Activated CD8-positive, alpha-beta memory T cell treated with anti-CD3 and anti-CD28 coated beads for 36 hours (primary cell): Measurements from ENCODE around the gene UBXN11. TPM values are rescaled to one million over a fixed set of nuclear protein-coding genes. Genes with fewer than 3 reads are reported as not detected.

ENCODE experiments used
- CTCF ChIA-PET: fragments of 350-600 bp; sonication (Branson Sonifier 250); formaldehyde crosslinking; loops from one replicate; lab custom pipeline; 2021; ENCODE audit warnings: antibody characterized with exemption; lab: Charles Lee
- POLR2A ChIA-PET: fragments of 350-600 bp; sonication (Branson Sonifier 250); formaldehyde crosslinking; loops from one replicate; lab custom pipeline; 2021; ENCODE audit warnings: antibody characterized with exemption; lab: Charles Lee
- total RNA-seq, 2 experiments: library from RNA; stranded (reverse); gene quantifications; one replicate each; pipeline ENCODE4 v1.2.3, GENCODE V29; 2021

Gene UBXN11
- total RNA-seq, 2 experiments from 2014 or later = 27.6 to 27.8 TPM

DNA sequence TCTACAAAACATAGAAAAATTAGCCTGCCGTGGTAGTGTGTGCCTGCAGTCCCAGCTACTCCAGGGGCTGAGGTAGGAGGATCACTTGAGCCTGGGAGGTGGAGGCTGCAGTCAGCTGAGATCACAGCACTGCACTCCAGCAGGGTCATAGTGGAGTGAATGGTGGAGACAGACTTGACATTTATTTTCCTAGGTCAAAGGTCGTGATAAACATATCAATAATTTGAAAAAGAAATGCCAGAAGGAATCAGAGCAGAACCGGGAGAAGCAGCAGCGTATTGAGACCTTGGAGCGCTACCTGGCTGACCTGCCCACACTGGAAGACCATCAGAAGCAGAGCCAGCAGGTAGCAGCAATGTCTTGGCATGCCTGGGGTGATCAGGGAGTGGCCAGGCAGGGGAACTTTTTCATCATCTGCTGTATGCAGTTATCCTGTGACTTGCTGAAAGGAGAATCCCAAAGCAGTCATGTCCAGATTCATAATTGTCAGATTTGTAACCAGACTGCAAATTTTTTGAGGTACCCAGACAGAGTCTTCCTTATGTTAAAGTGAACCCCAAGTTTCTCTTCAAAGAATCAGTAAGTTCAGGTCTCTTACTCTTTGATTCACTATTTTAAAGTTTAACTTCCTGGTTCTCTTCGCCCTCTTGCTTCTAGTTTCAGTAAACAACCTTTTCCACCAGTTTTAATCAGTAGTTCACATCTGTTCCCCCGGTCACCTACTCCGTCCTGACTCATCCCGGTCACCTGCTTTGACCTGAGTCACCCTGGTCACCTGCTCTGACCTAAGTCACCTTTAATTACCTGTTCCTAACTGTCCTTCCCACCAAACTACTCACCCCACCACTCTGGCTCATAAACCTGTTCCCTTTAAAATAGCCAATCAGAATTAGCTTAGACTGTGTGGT is 37.9 kb downstream of the UBXN11 start:
- POLR2A ChIA-PET = interaction anchor here (0.5 kb wide), 1 partner anchor 39 kb away, joined by 5 read pairs; no protein-coding TSS in a partner anchor
- CTCF ChIA-PET = interaction anchor here (1.1 kb wide), 1 partner anchor 96 kb away, joined by 3 read pairs; no protein-coding TSS in a partner anchor

DNA sequence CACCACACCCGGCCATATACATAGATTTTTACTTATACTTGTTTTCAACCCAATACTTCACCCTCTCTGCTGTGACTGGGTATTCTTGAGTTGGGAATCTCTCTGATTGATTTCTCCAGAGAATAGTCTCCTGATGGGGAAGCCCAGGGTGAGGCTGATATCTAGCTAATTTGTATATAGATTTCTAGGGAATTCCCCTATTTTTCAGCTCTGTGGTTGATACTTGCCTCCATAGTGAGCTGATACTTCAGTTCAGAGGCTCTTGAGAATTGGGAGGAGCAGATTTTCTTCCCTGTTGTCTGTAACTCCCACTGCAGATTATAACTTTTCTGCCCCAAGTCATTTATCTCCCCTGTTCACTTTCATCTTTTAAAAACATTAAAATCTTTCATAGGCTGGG is 41.0 kb downstream of the UBXN11 start:
- ChIA-PET CTCF (interaction anchor here (2.6 kb wide), 1 partner anchor 10 kb away, joined by 10 read pairs; no protein-coding TSS in a partner anchor), POLR2A (no interaction called here)

DNA sequence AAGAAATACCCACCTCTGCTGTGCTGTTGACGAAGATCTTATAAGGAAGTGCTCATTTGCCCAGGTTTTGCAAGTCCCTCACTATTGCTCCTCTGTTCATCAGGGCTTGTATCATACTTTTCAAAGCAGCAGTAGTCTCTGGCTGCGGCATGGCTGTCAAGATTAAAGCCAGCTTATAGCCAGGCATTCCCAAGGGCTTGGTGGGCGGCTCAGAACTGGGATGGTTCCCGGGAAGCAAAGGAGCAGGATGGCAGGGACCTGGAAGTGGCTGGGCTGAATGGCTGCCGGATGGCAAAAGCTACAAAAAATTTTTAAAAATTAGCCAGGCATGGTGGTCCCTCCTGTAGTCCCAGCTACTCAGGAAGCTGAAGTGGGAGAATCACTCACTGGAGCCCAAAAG is 43.2 kb downstream of the UBXN11 start:
- CTCF ChIA-PET = interaction anchor here (0.6 to 1.3 kb wide), 4 partner anchors 12 to 398 kb away, joined by 3 to 4 read pairs (median 3); partner anchors contain the start of gene CEP85
- POLR2A ChIA-PET = no interaction called here

DNA sequence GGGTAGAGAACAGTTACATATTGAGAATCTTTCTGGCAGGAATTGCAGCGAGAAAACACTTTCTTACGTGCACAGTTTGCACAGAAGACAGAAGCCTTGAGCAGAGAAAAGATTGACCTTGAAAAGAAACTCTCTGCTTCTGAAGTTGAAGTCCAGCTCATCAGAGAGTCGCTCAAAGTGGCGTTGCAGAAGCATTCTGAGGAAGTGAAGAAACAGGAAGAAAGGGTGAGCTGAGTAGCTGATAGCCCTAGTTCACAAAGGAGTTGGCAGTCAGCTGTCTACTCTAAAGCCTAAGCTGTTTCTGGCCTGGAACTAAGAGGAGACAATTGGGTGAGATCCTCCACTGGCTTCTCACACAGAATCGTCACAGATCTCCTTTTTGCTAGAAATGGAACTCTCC is 46.9 kb downstream of the UBXN11 start:
- ChIA-PET CTCF (interaction anchor here (0.7 kb wide), 1 partner anchor 140 kb away, joined by 3 read pairs; no protein-coding TSS in a partner anchor), POLR2A (no interaction called here)

DNA sequence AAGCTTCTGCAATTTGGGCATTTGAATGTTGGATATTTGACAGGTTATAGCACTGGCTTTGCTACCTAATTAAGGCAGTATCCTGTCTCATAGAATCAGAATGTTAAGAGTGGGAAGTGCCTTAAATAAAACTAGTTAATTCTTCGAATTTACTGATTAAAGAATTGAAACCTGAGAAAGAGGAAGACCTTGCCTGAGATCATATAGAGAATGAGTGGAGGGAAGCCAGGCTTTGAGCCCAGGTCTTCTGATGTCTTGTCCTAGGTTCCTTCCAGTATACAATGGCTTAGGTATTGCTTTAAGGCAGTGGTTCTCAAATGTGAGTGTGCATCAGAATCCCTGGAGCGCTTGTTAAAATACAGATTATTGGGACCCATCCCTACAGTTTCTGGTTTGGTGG is 47.4 kb downstream of the UBXN11 start:
- ChIA-PET CTCF (interaction anchor here (0.7 to 1.2 kb wide), 3 partner anchors 24 to 154 kb away, joined by 3 read pairs; partner anchors contain the start of gene CEP85), POLR2A (no interaction called here)

DNA sequence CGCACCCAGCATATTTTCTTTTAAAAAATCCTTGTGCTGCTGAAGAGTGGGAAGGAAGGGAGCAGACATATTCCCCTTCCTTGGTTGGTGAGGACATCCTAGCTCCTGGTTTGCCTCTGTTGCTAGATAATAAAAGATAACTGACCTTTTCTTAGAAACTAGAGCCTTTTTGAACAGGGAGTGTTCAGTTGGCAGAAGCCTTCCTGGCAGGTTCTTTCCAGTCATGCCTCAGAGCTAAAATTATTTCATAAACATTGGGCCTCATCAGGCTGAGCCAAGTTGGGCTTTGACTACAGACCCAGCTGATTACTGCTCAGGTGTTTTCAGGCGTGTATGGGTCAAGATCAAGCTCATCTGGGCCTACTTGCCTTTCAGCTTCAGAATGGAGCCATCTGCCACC is 49.2 kb downstream of the UBXN11 start:
- POLR2A ChIA-PET = no interaction called here

DNA sequence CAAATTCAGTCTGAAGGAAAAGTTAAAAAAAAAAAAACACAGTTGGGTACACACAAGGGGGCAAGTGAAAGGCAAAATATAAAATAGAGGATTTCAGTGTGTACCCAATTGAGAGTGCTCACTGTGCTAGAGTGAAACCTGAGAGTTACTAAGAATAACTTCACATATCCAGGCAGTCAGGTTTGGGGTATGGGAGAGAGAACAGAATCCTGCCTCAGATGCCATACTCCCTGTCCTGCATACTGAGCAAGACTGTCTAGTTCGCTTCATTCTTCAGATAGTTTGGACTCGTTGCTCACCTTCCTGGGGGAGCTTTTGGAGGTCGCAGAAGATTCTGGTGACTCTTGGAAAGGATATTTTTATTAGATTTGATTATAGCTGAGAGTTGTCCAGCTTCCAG is 52.0 kb downstream of the UBXN11 start:
- POLR2A ChIA-PET = no interaction called here

More for the DNA sequence above, 49.2 kb downstream of the UBXN11 start:
- CTCF ChIA-PET = interaction anchor here (0.7 kb wide), 1 partner anchor 332 kb away, joined by 4 read pairs; no protein-coding TSS in a partner anchor

DNA sequence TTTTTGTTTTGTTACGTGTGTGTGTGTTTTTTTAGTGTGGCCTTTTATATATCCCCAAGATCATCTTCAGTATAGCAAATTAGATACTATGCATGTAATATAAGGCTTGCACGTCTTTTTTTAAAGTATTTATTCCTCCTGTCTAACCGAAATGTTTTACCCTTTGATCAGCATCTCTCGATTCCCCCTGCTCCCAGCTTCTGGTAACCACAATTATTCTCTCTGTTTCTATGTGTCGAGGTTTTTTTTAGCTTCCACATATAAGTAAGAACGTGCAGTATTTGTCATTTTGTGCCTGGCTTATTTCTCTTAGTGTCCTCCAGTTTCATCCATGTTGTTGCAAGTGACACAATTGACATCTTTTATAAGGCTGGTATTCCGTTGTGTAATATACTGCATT is 53.7 kb downstream of the UBXN11 start:
- CTCF ChIA-PET = no interaction called here
- POLR2A ChIA-PET = no interaction called here

More for the DNA sequence above, 52.0 kb downstream of the UBXN11 start:
- CTCF ChIA-PET = no interaction called here

DNA sequence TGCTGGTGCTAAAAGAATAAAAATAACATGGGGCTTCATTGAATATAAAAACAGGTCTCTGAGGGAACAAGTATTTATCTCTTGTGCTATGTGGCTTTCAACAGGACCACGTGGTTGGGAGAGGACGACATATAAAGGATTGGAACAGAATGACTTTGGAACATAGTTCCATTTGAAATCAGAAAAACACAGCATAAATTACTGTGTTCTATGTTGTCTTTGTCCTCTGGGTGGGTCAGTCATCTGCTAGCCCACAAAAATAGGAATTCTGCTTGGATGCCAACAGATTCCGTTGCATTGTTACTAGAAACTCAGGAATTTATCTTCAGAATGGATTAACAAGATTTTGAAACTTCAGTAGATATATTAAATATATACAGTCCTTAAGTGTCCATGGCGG is 66.5 kb downstream of the UBXN11 start:
- CTCF ChIA-PET = no interaction called here
- POLR2A ChIA-PET = no interaction called here

DNA sequence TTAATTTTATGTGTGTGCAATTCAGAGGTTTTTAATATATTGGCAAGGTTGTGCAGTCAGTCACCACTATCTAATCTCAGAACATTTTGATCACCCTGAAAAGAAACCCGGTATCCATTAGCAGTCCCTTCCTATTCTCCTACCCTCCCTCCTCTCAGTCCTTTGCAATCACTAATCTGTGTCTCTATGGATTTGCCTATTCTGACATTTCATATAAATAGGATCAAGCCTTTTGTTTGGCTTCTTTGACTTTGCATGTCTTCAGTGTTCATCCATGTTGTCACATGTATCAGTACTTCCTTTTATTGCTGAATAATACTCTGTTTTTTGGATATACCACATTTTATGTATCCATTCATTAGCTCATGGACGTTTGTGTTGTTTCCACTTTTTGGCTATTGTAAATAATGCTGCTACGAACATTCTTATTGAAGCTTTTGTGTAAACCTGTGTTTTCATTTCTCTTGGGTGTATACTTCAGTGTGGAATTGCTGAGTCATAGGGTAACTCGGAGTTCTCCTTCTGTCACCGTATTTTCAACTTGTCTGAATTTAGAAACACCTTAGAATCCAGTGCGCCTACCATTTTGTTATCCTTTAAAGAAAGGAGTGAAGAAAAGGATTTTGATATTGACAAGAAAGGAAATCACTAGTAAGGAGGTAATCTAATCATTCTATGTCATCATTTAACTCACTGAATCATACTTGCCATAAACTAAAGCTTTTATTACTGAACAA is 69.0 kb downstream of the UBXN11 start:
- ChIA-PET CTCF (interaction anchor here (1.5 kb wide), 1 partner anchor 68 kb away, joined by 4 read pairs; the partner anchor contains the start of gene ZNF593), POLR2A (no interaction called here)

DNA sequence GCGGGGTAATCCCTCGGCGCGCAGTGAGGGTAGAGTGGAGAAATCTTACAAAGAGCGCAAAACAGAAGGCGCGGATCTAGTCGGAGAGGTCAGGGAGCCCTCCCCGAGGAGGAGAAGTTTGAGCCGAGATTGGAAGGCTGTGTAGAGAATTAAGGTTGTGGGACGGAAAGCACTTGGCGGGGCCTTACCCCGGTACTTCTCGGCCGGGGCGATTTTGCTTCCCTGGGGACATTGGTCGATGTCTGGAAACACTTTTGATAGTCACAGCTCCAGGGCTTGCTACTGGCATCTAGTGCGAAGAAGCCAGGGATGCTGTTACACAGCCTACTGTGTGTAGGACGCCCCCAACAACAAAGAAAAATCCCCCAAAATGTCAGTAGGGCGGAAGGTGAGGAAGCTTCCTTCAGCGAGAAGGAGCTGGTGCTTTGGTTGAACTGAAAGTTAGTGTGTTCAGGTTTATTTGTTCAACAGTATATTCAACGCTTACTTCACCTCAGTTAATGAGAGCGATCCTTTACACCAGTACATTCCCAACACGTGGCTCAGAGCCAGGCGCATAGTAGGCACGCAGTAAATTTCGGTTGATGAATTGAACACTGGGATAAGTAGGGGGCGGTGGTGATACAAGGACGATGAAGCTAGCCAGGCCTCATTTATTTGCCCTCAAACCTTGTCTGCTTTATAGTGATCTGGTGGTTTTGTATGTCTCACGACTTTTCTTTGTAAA is 71.6 kb downstream of the UBXN11 start:
- CTCF ChIA-PET = interaction anchor here (0.7 to 3.8 kb wide), 33 partner anchors 11 to 1006 kb away, joined by 3 to 30 read pairs (median 4); partner anchors contain the start of genes C1orf232, CD52, DHDDS and STMN1
- POLR2A ChIA-PET = interaction anchor here (0.6 to 1.4 kb wide), 6 partner anchors 21 to 197 kb away, joined by 3 to 10 read pairs (median 3); partner anchors contain the start of genes CD52, DHDDS and ZNF593

DNA sequence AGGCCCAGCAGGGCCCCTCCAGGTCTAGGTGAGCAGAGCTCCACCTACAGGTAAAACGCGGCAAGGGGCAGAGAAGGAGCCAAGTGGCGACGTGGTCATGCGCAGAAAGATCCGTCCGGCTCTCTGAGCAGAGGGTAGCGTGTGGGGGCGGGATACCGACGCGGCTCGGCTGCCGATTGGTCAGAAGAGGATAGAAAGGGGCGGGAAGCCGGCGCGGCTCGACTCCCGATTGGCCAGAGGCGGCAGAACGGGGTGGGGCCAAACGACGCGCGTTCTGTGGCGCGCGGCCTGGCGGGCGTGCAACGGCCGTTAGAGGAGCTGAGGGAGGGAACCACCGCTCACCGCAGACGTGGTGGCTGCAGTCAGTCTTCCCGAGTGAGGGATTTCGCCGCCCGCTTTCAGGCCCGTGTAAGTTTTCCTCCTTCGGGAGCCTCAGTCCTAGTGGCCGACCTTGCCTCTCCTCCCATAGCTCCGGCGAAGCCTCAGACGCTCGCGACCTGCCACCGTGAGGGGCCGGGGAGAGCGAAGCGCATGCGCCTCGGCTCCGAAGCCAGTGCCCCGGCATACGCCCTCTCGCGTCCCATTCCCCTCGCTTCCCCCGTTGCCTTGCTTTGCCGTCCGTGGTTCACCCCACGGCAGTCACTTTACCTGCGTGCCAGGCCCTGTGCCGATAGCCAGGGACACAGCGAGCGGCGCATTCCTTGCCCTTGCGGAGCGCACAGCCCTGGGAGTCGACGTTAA is 72.4 kb downstream of the UBXN11 start, which contains the start of gene CEP85:
TSS of gene CEP85 (plus strand) at position 298 of the 741 bp plus-strand sequence. CDS start 5,584 bp downstream, outside the sequence.
- POLR2A ChIA-PET = interaction anchor here (0.5 to 1.4 kb wide), 6 partner anchors 22 to 198 kb away, joined by 3 to 10 read pairs (median 3); partner anchors contain the start of genes CD52, DHDDS and ZNF593
- CTCF ChIA-PET = interaction anchor here (0.5 to 3.8 kb wide), 43 partner anchors 8 to 1007 kb away, joined by 3 to 30 read pairs (median 4); partner anchors contain the start of genes C1orf232, CD52, DHDDS and STMN1

Other genes starting within 250 kb of the UBXN11 start
- not detected for gene TRIM63, start 239.0 kb downstream of the UBXN11 start, total RNA-seq
- 10 to 100 TPM; 15.4 to 15.7 TPM for gene PDIK1L, start 194.8 kb downstream of the UBXN11 start, total RNA-seq
- gene FAM110D, start 147.6 kb downstream of the UBXN11 start, total RNA-seq = not detected
- gene C1orf232, start 137.7 kb downstream of the UBXN11 start, total RNA-seq = not detected
- gene ZNF593, start 136.7 kb downstream of the UBXN11 start, total RNA-seq = 10 to 100 TPM; 84.2 to 84.8 TPM
- gene ZNF593OS, start 134.8 kb downstream of the UBXN11 start, total RNA-seq = not detected
- gene CNKSR1, start 129.1 kb downstream of the UBXN11 start, total RNA-seq = 1 to 10 TPM in 1 of 2 experiments, under 1 TPM in 1; 0.84 to 1.1 TPM
- not detected for gene CATSPER4, start 116.0 kb downstream of the UBXN11 start, total RNA-seq
- gene CEP85, start 72.4 kb downstream of the UBXN11 start, total RNA-seq = 10 to 100 TPM; 32.5 to 33.6 TPM
- gene SH3BGRL3, start 26.6 kb downstream of the UBXN11 start, total RNA-seq = 100 to 1,000 TPM; 399 to 416 TPM
- gene CD52, start 11.3 kb upstream of the UBXN11 start, total RNA-seq = 100 to 1,000 TPM; 252 to 254 TPM
- 1 to 10 TPM; 2.8 to 2.9 TPM for gene CRYBG2, start 47.5 kb upstream of the UBXN11 start, total RNA-seq
- 1 to 10 TPM in 1 of 2 experiments, under 1 TPM in 1; 0.94 to 1.6 TPM for gene ZNF683, start 66.1 kb upstream of the UBXN11 start, total RNA-seq
- not detected for gene LIN28A, start 104.2 kb upstream of the UBXN11 start, total RNA-seq
- gene DHDDS, start 125.7 kb upstream of the UBXN11 start, total RNA-seq = 10 to 100 TPM; 51.3 to 52.2 TPM
- 100 to 1,000 TPM; 819 to 830 TPM for gene HMGN2, start 165.8 kb upstream of the UBXN11 start, total RNA-seq
- 100 to 1,000 TPM; 220 to 222 TPM for gene RPS6KA1, start 223.1 kb upstream of the UBXN11 start, total RNA-seq